DMS 273 (cell line): ENCODE results near the gene MMP14.
"Not testable (repeated sequence)": the region's sequence is repeated elsewhere in the genome, so short reads cannot be mapped to it uniquely, and the experiment has no call there.

Source experiments
- DNase-seq: peaks from one replicate; lab custom pipeline; 2025; ENCODE audit not compliant: unreplicated experiment; lab: John Stamatoyannopoulos, UW

The MMP14 gene

DNA sequence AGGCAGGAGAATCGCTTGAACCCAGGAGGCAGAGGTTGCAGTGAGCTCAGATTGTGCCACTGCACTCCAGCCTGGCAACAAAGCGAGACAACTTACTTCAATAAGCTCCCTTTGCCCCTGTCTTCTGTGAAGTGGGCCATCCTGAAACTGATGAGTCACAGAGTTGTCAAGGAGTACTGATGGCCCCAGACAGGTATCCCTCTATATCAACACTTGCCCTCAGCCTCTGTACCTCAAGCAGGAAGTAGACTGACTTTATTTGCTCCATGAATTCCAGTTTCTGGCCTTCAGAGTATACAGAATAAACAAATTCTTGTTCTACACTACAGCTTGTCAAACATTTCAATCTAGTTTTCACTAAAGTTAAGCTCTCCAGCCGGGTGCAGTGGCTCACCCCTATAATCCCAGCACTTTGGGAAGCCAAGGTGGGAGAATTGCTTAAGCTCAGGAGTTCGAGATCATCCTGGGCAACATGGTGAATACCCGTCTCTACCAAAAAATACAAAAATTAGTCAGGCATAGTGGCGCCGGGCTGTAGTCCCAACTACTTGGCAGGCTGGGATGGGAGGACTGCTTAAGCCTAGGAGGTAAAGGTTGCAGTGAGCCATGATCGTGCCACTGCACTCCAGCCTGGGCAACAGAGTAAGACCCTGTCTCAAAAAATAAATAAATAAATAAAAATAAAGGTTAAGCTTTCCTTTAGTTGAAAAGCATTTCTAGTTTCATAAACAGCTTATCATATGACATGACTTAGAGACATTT, 18.8 kb downstream of the MMP14 start:
- no peak for DNase-seq

DNA sequence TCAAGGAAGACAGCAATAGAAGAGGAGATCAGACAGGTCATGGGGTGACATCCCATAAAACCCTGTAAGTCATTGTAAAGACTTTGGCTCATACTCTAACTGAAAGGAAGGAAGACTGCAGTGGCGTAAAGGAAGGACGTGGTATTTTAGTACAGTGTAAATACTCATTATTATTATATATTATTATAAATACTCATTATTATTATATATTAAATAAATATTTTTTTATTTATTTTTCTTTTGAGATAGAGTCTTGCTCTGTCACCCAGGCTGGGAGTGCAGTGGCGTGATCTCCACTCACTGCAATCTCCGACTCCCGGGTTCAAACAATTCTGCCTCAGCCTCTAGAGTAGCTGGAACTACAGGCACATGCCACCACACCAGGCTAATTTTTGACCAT, 20.0 kb downstream of the MMP14 start:
- no peak for DNase-seq

DNA sequence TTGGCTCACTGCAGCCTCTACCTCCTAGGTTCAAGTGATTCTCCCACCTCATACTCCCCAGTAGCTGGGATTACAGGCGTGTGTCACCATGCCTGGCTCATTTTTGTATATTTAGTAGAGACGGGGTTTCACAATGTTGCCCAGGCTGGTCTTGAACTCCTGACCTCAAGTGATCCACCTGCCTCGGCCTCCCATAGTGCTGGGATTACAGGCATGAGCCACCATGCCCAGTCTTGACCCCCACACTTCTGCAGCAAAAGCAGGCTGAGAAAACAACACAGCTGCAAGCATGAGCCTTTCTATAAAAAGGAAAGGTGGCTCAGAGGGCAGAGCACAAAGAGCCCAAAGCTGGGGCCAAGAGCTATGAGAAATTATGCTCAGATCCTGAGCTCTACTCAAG, 24.0 kb downstream of the MMP14 start:
- not testable (repeated sequence) for DNase-seq

DNA sequence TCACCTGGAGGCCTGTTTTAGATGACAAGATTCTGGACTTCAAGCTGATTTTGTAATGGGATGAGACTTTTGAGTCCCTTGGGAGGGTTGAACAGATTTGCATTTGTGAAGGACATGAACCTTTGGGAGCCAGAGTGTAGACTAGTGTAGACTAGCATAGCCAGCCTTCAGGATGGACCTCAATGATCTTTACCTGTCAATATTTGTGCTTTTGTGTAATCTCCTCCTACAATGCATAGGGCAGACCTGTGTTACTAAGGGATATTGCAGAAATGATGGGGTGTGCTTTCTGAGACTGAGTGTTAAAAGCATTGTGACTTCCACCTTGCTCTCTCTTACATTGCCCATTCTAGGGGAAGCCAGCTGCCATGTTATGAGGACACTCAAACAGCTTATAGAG, 25.3 kb downstream of the MMP14 start:
- no peak for DNase-seq

DNA sequence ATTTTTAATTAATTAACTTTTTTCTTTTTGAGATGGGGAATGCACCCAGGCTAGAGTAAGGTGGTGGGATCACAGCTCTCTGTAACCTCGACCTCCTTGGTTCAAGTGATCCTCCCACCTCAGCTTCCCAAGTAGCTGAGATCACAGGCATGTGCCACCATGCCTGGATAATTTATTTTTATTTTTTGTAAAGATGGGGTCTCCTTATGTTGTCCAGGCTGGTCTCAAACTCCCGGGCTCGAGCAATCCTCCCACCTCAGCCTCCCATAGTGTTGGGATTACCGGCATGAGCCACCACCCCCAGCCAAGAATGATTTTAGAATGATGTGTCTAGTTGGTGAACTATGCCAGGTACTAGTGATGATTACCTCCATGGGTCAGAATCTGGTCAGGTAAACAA, 28.6 kb downstream of the MMP14 start:
- DNase-seq = no peak

DNA sequence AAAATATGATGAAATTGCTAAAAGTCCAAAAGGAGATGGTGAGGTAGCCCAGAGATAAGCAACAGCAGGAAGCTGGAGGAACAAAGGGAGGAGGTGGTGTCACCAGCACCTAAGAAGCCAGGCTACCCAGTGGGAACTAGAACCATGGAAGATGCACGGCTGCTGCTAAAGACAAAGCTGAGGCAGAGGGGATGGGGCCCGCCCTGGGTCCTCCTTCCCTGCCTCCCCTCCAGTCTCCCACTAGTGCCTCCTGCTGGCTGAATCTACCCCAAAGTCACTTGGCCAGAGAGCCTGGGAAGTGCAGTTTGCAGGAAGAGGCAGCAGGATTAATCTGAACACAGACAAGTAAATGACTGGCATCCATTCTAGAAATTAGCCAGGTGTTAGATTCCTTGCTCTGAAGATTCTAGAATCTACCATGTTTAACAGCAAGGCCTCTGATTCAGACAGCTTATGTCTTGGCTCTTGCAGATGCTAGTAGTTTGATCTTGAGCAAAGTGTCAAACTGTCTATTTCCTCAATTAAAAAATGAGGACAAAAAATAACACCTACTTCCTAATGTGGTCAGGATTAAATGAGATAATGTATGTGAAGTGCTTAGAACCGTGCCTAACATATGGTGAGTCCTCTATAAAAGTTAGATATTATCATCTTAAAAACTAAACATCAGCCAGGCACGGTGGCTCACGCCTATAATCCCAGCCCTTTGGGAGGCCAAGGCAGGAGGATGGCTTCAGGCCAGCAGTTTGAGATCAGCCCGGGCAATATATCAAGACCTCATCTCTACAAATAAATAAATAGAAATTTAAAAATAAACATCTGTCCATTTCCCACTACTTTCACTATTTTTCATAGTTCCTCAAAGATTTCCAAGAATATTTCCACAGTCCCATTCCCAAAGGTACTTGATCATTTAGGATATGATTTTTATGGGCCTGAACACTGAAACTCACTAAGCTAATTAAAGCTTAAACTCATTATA, 29.3 kb downstream of the MMP14 start:
- peak; percentile 45 for DNase-seq

DNA sequence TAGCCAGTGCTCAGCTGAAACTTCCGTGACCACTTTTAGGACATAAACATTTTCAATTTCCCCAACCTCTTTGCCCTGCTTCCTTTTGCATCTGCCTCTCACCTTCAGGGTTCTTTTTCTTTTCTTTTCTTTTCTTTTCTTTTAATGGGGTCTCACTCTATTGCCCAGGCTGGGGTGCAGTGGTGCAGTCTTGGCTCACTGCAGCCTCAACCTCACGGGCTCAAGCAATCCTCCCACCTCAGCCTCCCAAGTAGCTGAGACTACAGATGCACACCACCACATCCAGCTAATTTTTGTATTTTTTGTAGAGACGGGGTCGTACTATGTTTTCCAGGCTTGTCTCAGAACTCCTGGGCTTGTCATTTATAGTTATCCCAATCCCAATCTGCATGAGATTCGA, 30.5 kb downstream of the MMP14 start:
- DNase-seq = no peak

DNA sequence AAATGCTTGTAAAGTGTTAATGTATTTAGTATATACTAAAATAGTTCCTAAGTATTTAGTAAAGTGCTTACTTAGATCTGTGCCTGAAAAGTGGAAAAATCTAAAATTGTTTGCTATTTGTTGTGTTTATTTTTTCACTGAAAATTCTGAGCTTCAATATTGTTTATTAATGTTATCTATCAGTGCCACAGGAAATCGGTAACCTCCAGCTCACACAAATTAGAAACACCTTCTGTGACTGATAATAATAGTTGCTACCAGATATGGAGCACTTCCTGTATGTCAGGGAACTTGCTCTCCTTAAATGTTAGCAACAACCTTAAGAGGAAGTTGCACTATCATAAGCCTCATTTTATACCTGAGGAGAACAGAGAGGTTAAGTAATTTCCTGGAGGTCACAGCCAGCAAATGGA, 34.4 kb downstream of the MMP14 start:
- no peak for DNase-seq

DNA sequence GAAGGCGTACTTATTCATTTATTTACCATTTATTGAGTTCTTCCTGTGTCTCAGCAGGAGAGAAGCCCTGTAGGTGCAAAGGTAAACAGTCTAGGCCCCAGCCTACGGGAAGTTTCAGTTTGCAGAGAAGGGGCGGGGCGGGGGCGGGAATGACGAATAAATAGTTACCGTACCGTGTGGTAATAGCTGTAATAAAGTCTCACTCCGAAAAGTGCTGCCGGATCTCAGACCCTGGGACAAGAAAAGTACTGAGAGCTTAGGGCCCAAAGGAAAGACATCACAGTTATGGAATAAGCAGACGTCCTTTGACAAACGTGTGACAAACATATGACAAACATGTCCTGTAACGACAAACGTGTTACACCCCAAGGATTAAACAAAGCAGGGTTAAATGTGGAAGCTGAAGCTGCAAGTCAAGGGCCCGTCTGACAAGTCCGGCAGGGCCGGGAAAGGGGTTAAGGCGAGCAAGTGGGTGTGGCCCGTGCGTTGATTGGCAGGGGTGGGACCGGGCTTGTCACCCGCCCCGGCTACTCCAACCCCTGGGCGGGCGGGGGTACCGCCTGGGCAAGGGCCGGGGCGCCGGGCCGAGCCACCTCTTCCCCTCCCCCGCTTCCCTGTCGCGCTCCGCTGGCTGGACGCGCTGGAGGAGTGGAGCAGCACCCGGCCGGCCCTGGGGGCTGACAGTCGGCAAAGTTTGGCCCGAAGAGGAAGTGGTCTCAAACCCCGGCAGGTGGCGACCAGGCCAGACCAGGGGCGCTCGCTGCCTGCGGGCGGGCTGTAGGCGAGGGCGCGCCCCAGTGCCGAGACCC, 35.0 kb downstream of the MMP14 start, which contains the start of gene LRP10:
TSS of gene LRP10 (plus strand) at position 517 of the 809 bp plus-strand sequence. CDS start 564 bp downstream, outside the sequence.
- DNase-seq = peak; percentile 94

DNA sequence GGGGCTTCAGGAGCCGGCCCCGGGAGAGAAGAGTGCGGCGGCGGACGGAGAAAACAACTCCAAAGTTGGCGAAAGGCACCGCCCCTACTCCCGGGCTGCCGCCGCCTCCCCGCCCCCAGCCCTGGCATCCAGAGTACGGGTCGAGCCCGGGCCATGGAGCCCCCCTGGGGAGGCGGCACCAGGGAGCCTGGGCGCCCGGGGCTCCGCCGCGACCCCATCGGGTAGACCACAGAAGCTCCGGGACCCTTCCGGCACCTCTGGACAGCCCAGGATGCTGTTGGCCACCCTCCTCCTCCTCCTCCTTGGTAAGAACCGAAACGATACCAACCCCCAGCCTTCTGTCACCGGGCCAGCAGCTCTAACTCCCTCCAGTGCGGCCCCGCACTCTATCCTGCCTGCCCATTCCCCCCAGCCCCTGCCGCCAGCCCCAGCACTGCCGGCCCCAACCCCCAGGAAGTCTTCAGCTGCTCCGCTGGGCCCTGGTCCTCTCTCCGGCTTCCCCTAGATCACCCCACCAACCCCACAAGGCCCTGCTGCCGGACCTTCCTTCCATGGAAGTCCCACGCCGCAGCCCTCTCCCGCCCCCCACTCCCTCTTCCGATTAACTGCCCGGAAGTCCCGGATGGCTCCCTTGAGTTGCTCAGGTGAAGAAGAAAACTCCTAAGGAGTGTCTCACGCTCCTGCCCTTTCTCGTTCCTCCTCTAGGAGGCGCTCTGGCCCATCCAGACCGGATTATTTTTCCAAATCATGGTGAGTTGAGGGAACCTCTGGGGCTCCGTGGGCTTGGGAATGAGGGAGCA, 35.8 kb downstream of the MMP14 start:
- peak; percentile 93 for DNase-seq

DNA sequence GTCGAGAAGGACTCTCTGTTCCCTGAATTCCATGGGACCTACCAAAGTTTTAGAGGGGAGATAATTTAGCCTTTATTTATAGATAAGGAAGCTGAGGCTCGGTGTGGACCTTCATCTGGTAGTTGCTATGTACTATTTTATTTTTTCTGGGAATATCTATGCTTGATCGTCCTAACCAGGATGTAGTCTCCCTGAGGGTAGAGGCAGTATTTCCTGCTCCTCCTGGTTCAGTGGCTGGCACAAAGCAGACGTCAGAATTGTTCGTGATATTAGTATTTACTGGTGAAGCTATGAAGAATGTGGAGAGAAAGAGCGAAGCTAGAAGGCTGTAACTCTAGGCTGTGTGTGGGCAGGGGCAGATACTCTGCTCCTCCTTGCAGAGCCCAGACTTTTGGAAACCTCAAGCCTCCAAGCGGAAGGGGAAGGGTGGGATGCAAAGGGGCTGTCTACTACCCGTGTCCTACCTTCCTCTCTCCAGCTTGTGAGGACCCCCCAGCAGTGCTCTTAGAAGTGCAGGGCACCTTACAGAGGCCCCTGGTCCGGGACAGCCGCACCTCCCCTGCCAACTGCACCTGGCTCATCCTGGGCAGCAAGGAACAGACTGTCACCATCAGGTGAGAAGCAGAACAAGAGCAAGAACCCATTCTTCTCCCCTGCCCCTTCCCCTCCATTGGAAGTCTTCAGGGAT, 36.6 kb downstream of the MMP14 start:
- no peak for DNase-seq

DNA sequence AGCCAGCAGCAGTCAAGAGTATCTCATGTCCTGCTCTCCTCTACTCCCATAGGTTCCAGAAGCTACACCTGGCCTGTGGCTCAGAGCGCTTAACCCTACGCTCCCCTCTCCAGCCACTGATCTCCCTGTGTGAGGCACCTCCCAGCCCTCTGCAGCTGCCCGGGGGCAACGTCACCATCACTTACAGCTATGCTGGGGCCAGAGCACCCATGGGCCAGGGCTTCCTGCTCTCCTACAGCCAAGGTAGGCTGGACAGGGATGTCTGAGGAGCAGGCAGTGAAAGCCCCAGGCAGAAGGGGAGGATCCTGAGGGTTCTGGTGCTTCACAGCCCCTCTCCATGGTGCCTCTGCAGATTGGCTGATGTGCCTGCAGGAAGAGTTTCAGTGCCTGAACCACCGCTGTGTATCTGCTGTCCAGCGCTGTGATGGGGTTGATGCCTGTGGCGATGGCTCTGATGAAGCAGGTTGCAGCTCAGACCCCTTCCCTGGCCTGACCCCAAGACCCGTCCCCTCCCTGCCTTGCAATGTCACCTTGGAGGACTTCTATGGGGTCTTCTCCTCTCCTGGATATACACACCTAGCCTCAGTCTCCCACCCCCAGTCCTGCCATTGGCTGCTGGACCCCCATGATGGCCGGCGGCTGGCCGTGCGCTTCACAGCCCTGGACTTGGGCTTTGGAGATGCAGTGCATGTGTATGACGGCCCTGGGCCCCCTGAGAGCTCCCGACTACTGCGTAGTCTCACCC, 38.8 kb downstream of the MMP14 start:
- no peak for DNase-seq

DNA sequence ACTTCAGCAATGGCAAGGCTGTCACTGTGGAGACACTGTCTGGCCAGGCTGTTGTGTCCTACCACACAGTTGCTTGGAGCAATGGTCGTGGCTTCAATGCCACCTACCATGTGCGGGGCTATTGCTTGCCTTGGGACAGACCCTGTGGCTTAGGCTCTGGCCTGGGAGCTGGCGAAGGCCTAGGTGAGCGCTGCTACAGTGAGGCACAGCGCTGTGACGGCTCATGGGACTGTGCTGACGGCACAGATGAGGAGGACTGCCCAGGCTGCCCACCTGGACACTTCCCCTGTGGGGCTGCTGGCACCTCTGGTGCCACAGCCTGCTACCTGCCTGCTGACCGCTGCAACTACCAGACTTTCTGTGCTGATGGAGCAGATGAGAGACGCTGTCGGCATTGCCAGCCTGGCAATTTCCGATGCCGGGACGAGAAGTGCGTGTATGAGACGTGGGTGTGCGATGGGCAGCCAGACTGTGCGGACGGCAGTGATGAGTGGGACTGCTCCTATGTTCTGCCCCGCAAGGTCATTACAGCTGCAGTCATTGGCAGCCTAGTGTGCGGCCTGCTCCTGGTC, 39.4 kb downstream of the MMP14 start:
- DNase-seq = no peak

DNA sequence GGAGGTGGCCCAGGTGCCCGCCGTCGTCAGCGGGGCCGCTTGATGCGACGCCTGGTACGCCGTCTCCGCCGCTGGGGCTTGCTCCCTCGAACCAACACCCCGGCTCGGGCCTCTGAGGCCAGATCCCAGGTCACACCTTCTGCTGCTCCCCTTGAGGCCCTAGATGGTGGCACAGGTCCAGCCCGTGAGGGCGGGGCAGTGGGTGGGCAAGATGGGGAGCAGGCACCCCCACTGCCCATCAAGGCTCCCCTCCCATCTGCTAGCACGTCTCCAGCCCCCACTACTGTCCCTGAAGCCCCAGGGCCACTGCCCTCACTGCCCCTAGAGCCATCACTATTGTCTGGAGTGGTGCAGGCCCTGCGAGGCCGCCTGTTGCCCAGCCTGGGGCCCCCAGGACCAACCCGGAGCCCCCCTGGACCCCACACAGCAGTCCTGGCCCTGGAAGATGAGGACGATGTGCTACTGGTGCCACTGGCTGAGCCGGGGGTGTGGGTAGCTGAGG, 40.7 kb downstream of the MMP14 start:
- no peak for DNase-seq

DNA sequence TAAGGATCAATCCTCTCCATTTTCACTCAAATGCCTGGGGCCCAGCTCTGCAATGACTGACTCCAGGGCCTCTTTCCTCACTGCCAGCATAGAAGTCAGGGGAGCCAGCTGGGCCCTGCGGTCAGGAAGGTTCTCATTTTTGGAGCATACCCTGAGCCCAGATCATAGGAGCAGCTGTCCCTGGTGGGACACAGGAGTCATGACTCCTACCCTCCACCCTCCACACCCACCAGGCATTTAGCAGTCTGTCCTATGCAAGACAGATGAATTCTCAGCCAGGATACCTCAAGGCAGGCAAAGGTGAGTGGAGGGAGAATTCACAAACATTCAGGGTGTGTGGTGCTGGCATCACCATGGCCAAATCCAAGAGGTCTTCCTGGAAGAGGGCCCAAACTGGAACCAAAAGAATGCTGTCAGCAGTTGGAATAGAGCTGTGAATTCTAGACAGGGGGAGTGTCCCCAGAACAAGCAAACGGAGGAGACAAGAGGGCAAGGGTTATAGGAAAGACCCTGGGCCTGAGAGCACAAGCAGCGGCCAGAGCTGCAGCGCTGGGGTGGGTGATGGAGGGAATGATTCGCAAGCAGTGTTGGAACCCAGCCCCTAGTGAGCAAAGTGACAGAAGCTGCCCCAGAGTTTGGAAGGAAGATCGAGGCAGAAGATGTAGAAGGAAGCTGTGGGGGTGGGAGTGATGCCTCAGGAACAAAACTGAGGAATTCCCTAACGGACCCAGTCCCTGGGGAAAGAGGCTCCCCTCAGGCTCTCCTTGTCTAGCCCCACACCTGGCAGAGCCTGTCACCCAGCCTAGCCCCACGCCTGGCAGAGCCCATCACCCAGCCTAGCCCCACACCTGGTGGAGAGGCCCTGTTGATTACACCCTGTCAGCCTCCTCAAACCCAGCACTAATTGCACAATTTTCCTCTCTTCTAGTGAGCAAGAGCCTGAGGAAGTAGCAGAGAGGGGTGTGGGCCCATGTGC, 42.2 kb downstream of the MMP14 start:
- no peak for DNase-seq

DNA sequence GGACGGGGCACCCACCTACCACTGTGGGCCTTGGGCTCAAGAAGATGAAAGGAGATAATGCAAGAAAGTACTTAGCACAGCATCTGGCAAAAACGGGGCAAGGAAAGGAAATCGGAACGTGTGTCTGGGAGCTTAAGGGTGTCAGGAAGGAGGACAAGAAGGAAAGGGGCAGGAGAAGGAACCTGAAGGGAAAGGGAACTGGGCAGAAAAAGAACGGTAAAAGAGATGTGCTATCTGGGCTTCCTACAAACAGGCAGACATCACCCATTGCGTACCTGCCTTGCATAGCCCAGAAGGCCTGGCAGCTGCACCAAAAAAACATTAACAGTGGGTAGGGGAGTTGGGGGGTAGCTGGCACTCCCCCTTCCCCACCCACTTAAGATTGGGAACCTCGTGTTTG, 45.7 kb downstream of the MMP14 start:
- DNase-seq = no peak

DNA sequence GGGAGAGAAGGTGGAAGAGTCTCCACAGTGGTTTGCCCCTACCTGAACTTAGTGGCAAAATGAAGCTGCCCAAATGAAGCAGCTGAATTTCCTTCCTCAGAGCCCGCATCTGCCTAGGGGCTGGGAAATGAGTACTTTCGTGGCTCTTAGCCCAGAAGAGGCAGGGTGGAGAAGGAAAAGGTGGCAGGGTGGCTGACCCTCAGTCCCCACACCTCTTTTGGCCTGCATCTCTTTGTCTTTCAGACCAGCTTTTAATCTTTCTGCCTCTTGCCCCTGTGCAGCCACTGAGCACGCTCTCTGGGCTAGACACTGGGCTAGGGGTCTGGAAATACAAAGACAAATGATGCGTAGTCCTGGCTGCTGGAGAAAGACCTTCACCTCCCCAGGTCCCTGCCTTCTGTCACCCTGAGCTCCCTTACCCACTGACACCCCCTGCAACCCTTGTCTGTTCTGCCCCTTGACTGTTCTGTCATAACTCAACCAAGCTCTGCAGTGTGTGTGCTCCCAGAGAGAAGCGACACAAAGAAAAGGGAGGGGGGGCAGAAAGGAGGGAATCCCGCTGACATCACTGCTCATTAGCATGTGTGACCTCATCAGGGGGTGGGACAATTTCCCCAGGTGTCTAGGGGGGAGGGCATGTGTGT, 46.3 kb downstream of the MMP14 start:
- peak; percentile 66 for DNase-seq
